Heart left ventricle (tissue), 16 donors: ENCODE measurements around the gene NPL. TPM values are rescaled to one million over a fixed set of nuclear protein-coding genes. Genes with fewer than 3 reads are reported as not detected.

Experiments
- ATAC-seq, 4 donors: fragments of 200-7000 bp; cut with Tn5 transposase; one replicate each; pipeline ENCODE4 v1.9.1; 2020 to 2022; ENCODE audit warnings: moderate library complexity in 4 of 4, mild to moderate bottlenecking in 3 of 4, moderate number of reproducible peaks in 1 of 4
- DNase-seq, 5 donors: peaks; one replicate each; pipeline ENCODE4 v3.0.0-alpha.2; 2020
- H3K27ac ChIP-seq, 12 donors: fragments of 200-600 bp; sonication (generic) in 4 of 12; one replicate each; pipeline versions ENCODE4 v1.5.0 to v1.8.0; 2016 to 2022; ENCODE audit warnings: mild to moderate bottlenecking in 2 of 12
- H3K27me3 ChIP-seq, 9 donors: fragments of 200-600 bp; sonication (generic) in 2 of 9; one replicate each; pipeline versions ENCODE4 v1.5.1 to v1.8.0; 2016 to 2022; ENCODE audit warnings: mild to moderate bottlenecking in 3 of 9
- H3K36me3 ChIP-seq, 9 donors: fragments of 200-600 bp; sonication (generic) in 2 of 9; one replicate each; pipeline versions ENCODE4 v1.5.0 to v1.8.0; 2018 to 2022; ENCODE audit warnings: mild to moderate bottlenecking in 2 of 9
- H3K4me1 ChIP-seq, 12 donors: fragments of 200-600 bp; sonication (generic) in 4 of 12; one replicate each; pipeline versions ENCODE4 v1.5.0 to v1.8.0; 2016 to 2022; ENCODE audit warnings: mild to moderate bottlenecking in 3 of 12
- H3K4me3 ChIP-seq, 12 donors: fragments of 200-600 bp; sonication (generic) in 4 of 12; one replicate each; pipeline versions ENCODE4 v1.5.0 to v1.8.0; 2017 to 2022; ENCODE audit warnings: mild to moderate bottlenecking in 9 of 12, moderate library complexity in 4 of 12
- H3K9me3 ChIP-seq, 12 donors: fragments of 200-600 bp; sonication (generic) in 4 of 12; one replicate each; pipeline versions ENCODE4 v1.5.0 to v1.8.0; 2016 to 2022; ENCODE audit warnings: mild to moderate bottlenecking in 1 of 12
- CTCF ChIP-seq, 12 donors: fragments of 200-600 bp; sonication (generic) in 4 of 12; IDR thresholded peaks; one replicate each; pipeline versions ENCODE4 v1.5.0 to v1.8.0; 2018 to 2022; ENCODE audit warnings: antibody characterized with exemption in 12 of 12, mild to moderate bottlenecking in 5 of 12
- POLR2A ChIP-seq, 2 donors: fragments of 450-650 bp; IDR thresholded peaks; one replicate each; pipeline ENCODE4 v1.6.1; 2017; ENCODE audit warnings: antibody characterized with exemption in 2 of 2, mild to moderate bottlenecking in 2 of 2, moderate library complexity in 2 of 2
- WGBS, 4 donors: extraction: QIAGEN DNeasy Blood & Tissue Kit in 2 of 4; methylation state at CpG; one replicate each; pipeline versions ENCODE4 v1.1.5 to v1.1.7; 2013 to 2018; 5-methylcytosine and 5-hydroxymethylcytosine counted together
- intact Hi-C, 10 donors: fragments of 100-400 bp; cut with DNase I; formaldehyde crosslinking; loops; one replicate each; pipeline versions ENCODE4 v1.11.1 to v1.14.2; 2022
- polyA plus RNA-seq, 2 donors: library from polyadenylated mRNA; stranded (reverse); fragments of 200-250 nt; gene quantifications; one replicate each; pipeline ENCODE4 v1.2.3, GENCODE V29; 2013
- total RNA-seq, 9 donors: library from RNA; depleted of rRNA in 2 of 9; stranded (reverse); fragments of >200 nt in 2 of 9; fragmentation: NEBNext Ultra II Directional in 3 of 9; extraction: Animal tissue kit (Norgen Biotek cat#: 25700) in 3 of 9; gene quantifications; one replicate each; pipeline versions ENCODE4 v1.1.0 to v1.2.4, GENCODE V29; 2016 to 2023
- donor health status: ischemic (EF 13 %, LVEDD 7.1; RV severe dilation, severe dysfunction).
- donor health status: healthy with polysubstance abuse.
- donor health status: DM: no; HTN: yes; CAD: no.
- donor health status: DM: no; HTN: no; CAD: no.
- donor health status: ischemic (EF 25% LVEDD 6.9; RV normal size, moderate dysfunction).
- donor health status: ischemic (EF 25% LVEDD 5.7; RV mildly dilated, moderate dysfunction).
- donor health status: healthy.
- donor health status: DM: yes; HTN: yes; CAD: no.
- donor health status: ischemic (EF 35%, LVEDD 5.7; RV mildly dilated, moderate dysfunction).
- donor health status: nonischemic (EF 11% LVEDD 7.7; RV severe dilation, severe dysfunction).
- donor health status: DM: yes; HTN: yes; CAD: no.
- donor health status: PGD.
- donor health status: ischemic (EF 29% LVEDD 5.4; RV normal size, mild dysfunction).
- donor health status: nonischemic (EF 23%, LVEDD 6.1; RV moderate dilation, normal function).

The NPL gene
- total and polyA plus RNA-seq, 11 donors, result 1.4 to 62.7 (median 2.9) TPM

GRCh38 chr1:182872881-182873280 is 83.3 kb downstream of the NPL start:
- H3K27ac ChIP-seq, result no peak overlapping the region
- H3K9me3 ChIP-seq, result no peaks in the 10 kb centered on the region
- 88 to 98% (median 95%) methylated on average over 3 of the region's 3 CpGs for WGBS, 4 donors
- H3K27me3 ChIP-seq, result no peaks in the 10 kb centered on the region
- H3K4me3 ChIP-seq, result no peak overlapping the region
- intact Hi-C loops, result no loop called here
- TF ChIP-seq POLR2A (IDR thresholded peaks at IDR 0.05) (no peak), CTCF (IDR thresholded peaks at IDR 0.05) (no peak)
- no peak for ATAC-seq
- DNase-seq, result no peak
- H3K36me3 ChIP-seq, result peaks cover 0 to 100% (median 100%) of the 10 kb centered on the region in 9 donors
- no peaks in the 10 kb centered on the region for H3K4me1 ChIP-seq

- H3K4me1 ChIP-seq, result no peaks in the 10 kb centered on the region
- no peak overlapping the region for H3K27ac ChIP-seq
- intact Hi-C loops, result no loop called here
- TF ChIP-seq CTCF (IDR thresholded peaks at IDR 0.05), result no peak
- TF ChIP-seq POLR2A (IDR thresholded peaks at IDR 0.05), result no peak
- no peaks in the 10 kb centered on the region for H3K9me3 ChIP-seq
- DNase-seq, result no peak
- no peaks in the 10 kb centered on the region for H3K27me3 ChIP-seq
- WGBS, 4 donors, result 89 to 94% (median 92%) methylated on average over 2 of the region's 2 CpGs
- peaks cover 0 to 100% (median 100%) of the 10 kb centered on the region in 9 donors for H3K36me3 ChIP-seq
- H3K4me3 ChIP-seq, result no peak overlapping the region
- no peak for ATAC-seq
Measured at GRCh38 chr1:182875889-182876288, 86.3 kb downstream of the NPL start.

GRCh38 chr1:182877331-182877730 is 87.8 kb downstream of the NPL start:
- Histone ChIP-seq H3K27me3 (no peaks in the 10 kb centered on the region), H3K36me3 (peaks cover 0 to 100% (median 100%) of the 10 kb centered on the region in 9 donors), H3K4me1 (no peaks in the 10 kb centered on the region), H3K4me3 (no peak overlapping the region), H3K27ac (no peak overlapping the region), H3K9me3 (no peaks in the 10 kb centered on the region)
- no peak for TF ChIP-seq POLR2A (IDR thresholded peaks at IDR 0.05)
- ATAC-seq, result no peak
- intact Hi-C loops, result no loop called here
- DNase-seq, result no peak

- no peak overlapping the region for H3K4me3 ChIP-seq
- H3K9me3 ChIP-seq, result no peaks in the 10 kb centered on the region
- peaks cover 0 to 100% (median 100%) of the 10 kb centered on the region in 9 donors for H3K36me3 ChIP-seq
- no peak for TF ChIP-seq CTCF (IDR thresholded peaks at IDR 0.05)
- TF ChIP-seq POLR2A (IDR thresholded peaks at IDR 0.05), result no peak
- no peaks in the 10 kb centered on the region for H3K27me3 ChIP-seq
- intact Hi-C loops, result no loop called here
- no peak overlapping the region for H3K27ac ChIP-seq
- DNase-seq (no peak), ATAC-seq (no peak)
- 95 to 97% (median 96%) methylated on average over 7 of the region's 7 CpGs for WGBS, 4 donors
- H3K4me1 ChIP-seq, result no peaks in the 10 kb centered on the region
Measured at GRCh38 chr1:182877842-182878241, 88.3 kb downstream of the NPL start.

Other genes starting within 250 kb of the NPL start
- 1 to 10 TPM; 2.0 to 6.3 (median 3.0) TPM for gene RNASEL, start 200.5 kb upstream of the NPL start, total RNA-seq
- 1 to 10 TPM; 1.4 to 1.9 TPM for gene RNASEL, start 200.5 kb upstream of the NPL start, polyA plus RNA-seq
- 1 to 10 TPM in 7 of 9 donors, under 1 TPM in 2; 0.75 to 9.3 (median 2.0) TPM for gene RGS16, start 185.4 kb upstream of the NPL start, total RNA-seq
- 1 to 10 TPM; 2.1 TPM for gene RGS16, start 185.4 kb upstream of the NPL start, polyA plus RNA-seq
- under 1 TPM in 3 of 9 donors, not detected in 6; 0.05 to 0.23 (median 0.11) TPM for gene RGS8, start 105.2 kb upstream of the NPL start, total RNA-seq
- gene RGS8, start 105.2 kb upstream of the NPL start, polyA plus RNA-seq, result not detected
- 10 to 100 TPM; 42.0 to 69.4 (median 60.9) TPM for gene DHX9, start 49.6 kb downstream of the NPL start, total RNA-seq
- 10 to 100 TPM; 22.6 to 82.9 TPM for gene DHX9, start 49.6 kb downstream of the NPL start, polyA plus RNA-seq
- under 1 TPM in 1 of 9 donors, not detected in 8; 0.31 TPM for gene SHCBP1L, start 163.4 kb downstream of the NPL start, total RNA-seq
- not detected for gene SHCBP1L, start 163.4 kb downstream of the NPL start, polyA plus RNA-seq
- gene LAMC1, start 233.6 kb downstream of the NPL start, total RNA-seq, result 100 to 1,000 TPM in 7 of 9 donors, 10 to 100 TPM in 2; 78.6 to 226 (median 122) TPM
- gene LAMC1, start 233.6 kb downstream of the NPL start, polyA plus RNA-seq, result 100 to 1,000 TPM in 1 of 2 donors, 10 to 100 TPM in 1; 22.9 to 108 TPM